Fibroblast of the aortic adventitia (primary cell): ENCODE results near the gene CDH24. TPM values are rescaled to one million over a fixed set of nuclear protein-coding genes. Genes with fewer than 3 reads are reported as not detected.

Experiments used
- DNase-seq: peaks from one replicate; pipeline ENCODE4 v3.0.0-alpha.2; 2010; ENCODE audit warnings: low read depth
- H3K4me3 ChIP-seq: 2 replicates; pipeline ENCODE4 v1.5.1; 2011; ENCODE audit warnings: low read depth, mild to moderate bottlenecking, control low read depth, low read length, moderate library complexity
- CTCF ChIP-seq: IDR thresholded peaks from 2 replicates; pipeline ENCODE4 v1.5.1; 2011; ENCODE audit warnings: mild to moderate bottlenecking, low read length, control low read depth, inconsistent platforms; ENCODE audit not compliant: insufficient read depth
- total RNA-seq: library from RNA; depleted of rRNA; stranded (reverse); fragments of >200 nt; gene quantifications from 2 replicates; pipeline ENCODE4 v1.2.3, GENCODE V29; 2012; ENCODE audit warnings: low replicate concordance

The CDH24 gene
- total RNA-seq, 1 donor: 3.7 TPM

GRCh38 chr14:23094666-23095195, 37.4 kb upstream of the CDH24 start, which contains the start of gene ACIN1:
ACIN1 (minus strand) TSS chr14:23095136; CDS start chr14:23095112, 24 bp downstream.
- TF ChIP-seq CTCF: no peak
- peak; percentile 87 for DNase-seq
- peak within 1 kb of the TSS; percentile 99 for H3K4me3 ChIP-seq

- peak; percentile 40 for TF ChIP-seq CTCF
- no peak for DNase-seq
- H3K4me3 ChIP-seq: peak overlapping the region; percentile 99
Observed at GRCh38 chr14:23093991-23094665, 36.8 kb upstream of the CDH24 start.

- peak overlapping the region; percentile 99 for H3K4me3 ChIP-seq
- no peak for DNase-seq
Observed at GRCh38 chr14:23093526-23093925, 36.2 kb upstream of the CDH24 start.

GRCh38 chr14:23093104-23093503, 35.8 kb upstream of the CDH24 start:
- no peak for DNase-seq
- peak overlapping the region; percentile 99 for H3K4me3 ChIP-seq
- TF ChIP-seq CTCF: no peak

More at GRCh38 chr14:23093526-23093925, 36.2 kb upstream of the CDH24 start:
- no peak for TF ChIP-seq CTCF

GRCh38 chr14:23091294-23092225, 34.2 kb upstream of the CDH24 start:
- no peak overlapping the region for H3K4me3 ChIP-seq
- no peak for DNase-seq
- no peak for TF ChIP-seq CTCF

- TF ChIP-seq CTCF: no peak
- no peak for DNase-seq
- H3K4me3 ChIP-seq: no peak overlapping the region
Observed at GRCh38 chr14:23090254-23090636, 32.9 kb upstream of the CDH24 start.
